Large intestine (tissue), 3 donors: ENCODE data around the gene DISP3. TPM values are rescaled to one million over a fixed set of nuclear protein-coding genes. Genes with fewer than 3 reads are reported as not detected.
"Not testable (repeated sequence)": the region's sequence is repeated elsewhere in the genome, so short reads cannot be mapped to it uniquely, and the experiment has no call there.

Experiments
- DNase-seq, 2 donors: peaks; one replicate each; pipeline versions ENCODE4 v3.0.0 to v3.0.0-alpha.2; 2013
- H3K27ac ChIP-seq: one replicate; pipeline ENCODE4 v1.5.1; 2013; ENCODE audit warnings: low read length
- H3K27me3 ChIP-seq: 2 replicates; pipeline ENCODE4 v1.6.1; 2013; ENCODE audit warnings: low read length; ENCODE audit not compliant: control insufficient read depth, insufficient read depth
- H3K36me3 ChIP-seq: 2 replicates; pipeline ENCODE4 v1.6.1; 2013; ENCODE audit warnings: low read length; ENCODE audit not compliant: control insufficient read depth, insufficient read depth
- H3K4me1 ChIP-seq: one replicate; pipeline ENCODE4 v1.6.1; 2013; ENCODE audit warnings: low read length; ENCODE audit not compliant: control insufficient read depth, insufficient read depth
- H3K4me3 ChIP-seq: one replicate; pipeline ENCODE4 v1.5.1; 2013; ENCODE audit warnings: low read length
- H3K9me3 ChIP-seq: one replicate; pipeline ENCODE4 v1.6.1; 2013; ENCODE audit warnings: mild to moderate bottlenecking, low read depth, low read length, moderate library complexity; ENCODE audit not compliant: control insufficient read depth
- WGBS: methylation state at CpG from one replicate; pipeline ENCODE4 v1.1.5; 2013; ENCODE audit warnings: low lambda C conversion rate; ENCODE audit not compliant: insufficient coverage; 5-methylcytosine and 5-hydroxymethylcytosine counted together
- polyA plus RNA-seq: library from polyadenylated mRNA; unstranded; fragments of 120-200 nt; gene quantifications from one replicate; pipeline ENCODE4 v1.2.1, GENCODE V29; 2013

The DISP3 gene
- polyA plus RNA-seq, 1 donor = 0.76 TPM

DNA sequence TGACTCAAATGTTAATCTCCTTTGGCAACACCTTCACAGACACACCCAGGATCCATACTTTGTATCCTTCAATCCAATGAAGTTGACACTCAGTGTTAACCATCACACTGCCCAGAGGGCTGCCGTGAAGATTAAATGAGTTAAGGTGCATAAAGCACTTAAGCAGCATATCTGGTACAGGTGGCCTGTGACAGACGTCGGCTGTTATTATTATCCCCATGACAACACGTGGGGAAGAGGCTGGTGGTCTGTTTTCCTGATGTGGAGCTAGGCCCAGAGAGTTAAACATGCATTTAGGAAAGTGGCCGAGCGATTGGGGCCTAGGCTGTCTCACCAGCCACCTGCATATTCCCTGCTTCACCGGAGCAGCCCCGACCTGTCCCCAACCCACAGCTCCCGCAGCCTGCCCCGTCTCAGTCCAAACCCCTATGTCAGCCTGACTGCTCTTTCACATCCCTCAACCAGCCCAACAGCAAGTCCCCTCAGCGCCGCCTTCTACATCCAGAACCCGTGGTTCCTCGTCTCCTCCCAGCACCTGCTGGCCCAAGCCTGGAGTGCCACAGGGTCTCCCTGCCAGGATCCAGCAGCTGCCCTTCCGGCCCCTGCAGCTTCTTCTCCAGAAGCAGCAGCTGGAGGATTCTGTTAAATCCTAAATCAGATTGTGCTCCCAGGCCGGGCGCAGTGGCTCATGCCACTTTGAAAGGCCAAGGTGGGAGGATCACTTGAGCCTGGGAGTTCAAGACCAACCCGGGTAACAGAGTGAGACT, 97.3 kb downstream of the DISP3 start:
- Histone ChIP-seq H3K4me3 (no peak overlapping the region), H3K4me1 (no peaks in the 10 kb centered on the region), H3K9me3 (no peaks in the 10 kb centered on the region), H3K27me3 (peaks cover 16% of the 10 kb centered on the region), H3K27ac (no peak overlapping the region), H3K36me3 (no peaks in the 10 kb centered on the region)
- WGBS = 66% methylated on average over 3 of the region's 18 CpGs
- DNase-seq = no peak

- no peak overlapping the region for H3K4me3 ChIP-seq
- no peak for DNase-seq
- H3K4me1 ChIP-seq = no peaks in the 10 kb centered on the region
- no peak overlapping the region for H3K27ac ChIP-seq
- H3K9me3 ChIP-seq = no peaks in the 10 kb centered on the region
- H3K27me3 ChIP-seq = peaks cover 16% of the 10 kb centered on the region
- H3K36me3 ChIP-seq = no peaks in the 10 kb centered on the region
- WGBS = 50% methylated on average over 2 of the region's 7 CpGs
Observed at GRCh38 chr1:11578004-11578403, 99.0 kb downstream of the DISP3 start.

DNA sequence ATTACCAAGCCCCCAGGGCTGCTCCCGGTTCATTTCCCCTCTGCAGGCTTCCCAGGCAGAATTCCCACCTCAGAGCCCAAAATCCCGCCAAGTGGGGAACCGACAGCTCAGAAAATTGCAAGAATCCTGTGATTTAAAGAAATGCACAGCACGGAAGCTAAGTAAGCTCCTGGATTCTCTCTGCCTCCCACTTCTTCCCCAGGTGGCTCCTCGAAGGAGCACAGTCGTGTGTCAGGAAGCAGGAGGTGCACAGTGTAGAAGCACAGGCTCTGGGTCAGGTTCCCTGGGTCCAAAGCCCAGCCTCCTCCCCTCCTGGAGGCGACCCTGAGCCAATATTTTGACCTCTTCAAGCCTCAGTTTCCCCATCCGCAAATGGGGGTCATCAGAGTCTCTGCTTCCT, 100.6 kb downstream of the DISP3 start:
- H3K4me3 ChIP-seq = no peak overlapping the region
- no peak overlapping the region for H3K27ac ChIP-seq
- H3K27me3 ChIP-seq = peaks cover 19% of the 10 kb centered on the region
- H3K9me3 ChIP-seq = no peaks in the 10 kb centered on the region
- H3K36me3 ChIP-seq = no peaks in the 10 kb centered on the region
- DNase-seq = no peak
- WGBS = no CpG with 5 or more reads among the region's 8 CpGs
- no peaks in the 10 kb centered on the region for H3K4me1 ChIP-seq

GRCh38 chr1:11580049-11580448, 101.1 kb downstream of the DISP3 start:
- not testable (repeated sequence) for DNase-seq, H3K36me3 ChIP-seq, H3K9me3 ChIP-seq, H3K4me1 ChIP-seq, H3K4me3 ChIP-seq, H3K27ac ChIP-seq
- no CpG with 5 or more reads among the region's 10 CpGs for WGBS
- H3K27me3 ChIP-seq = peaks cover 19% of the 10 kb centered on the region

DNA sequence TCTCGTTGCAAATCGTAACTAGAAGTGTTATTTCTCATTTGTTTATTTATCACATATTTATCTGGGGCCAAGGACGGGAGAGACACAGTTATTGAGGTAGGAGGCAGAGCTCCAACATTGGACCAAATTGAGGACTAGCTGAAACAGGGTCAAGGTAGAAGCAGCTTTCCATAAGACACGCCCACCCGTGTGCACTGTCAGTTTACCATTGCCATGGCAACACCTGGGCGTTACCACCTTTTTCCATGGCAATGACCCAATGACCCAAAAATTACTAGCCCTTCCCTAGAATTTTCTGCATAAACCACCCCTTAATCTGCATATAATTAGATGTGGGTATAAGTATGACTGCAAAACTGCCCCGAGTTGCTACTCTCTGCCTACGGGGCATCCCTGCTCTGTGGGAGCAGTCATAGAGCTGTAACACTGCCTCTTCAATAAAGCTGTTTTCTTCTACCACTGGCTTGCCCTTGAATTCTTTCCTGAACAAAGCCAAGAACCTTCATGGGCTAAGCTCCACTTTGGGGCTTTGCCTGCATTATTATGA, 102.6 kb downstream of the DISP3 start:
- H3K9me3 ChIP-seq = no peaks in the 10 kb centered on the region
- H3K36me3 ChIP-seq = no peaks in the 10 kb centered on the region
- no peak overlapping the region for H3K27ac ChIP-seq
- DNase-seq = no peak
- H3K4me3 ChIP-seq = no peak overlapping the region
- no peaks in the 10 kb centered on the region for H3K4me1 ChIP-seq
- no CpG with 5 or more reads among the region's 8 CpGs for WGBS
- peaks cover 19% of the 10 kb centered on the region for H3K27me3 ChIP-seq

GRCh38 chr1:11585389-11585788, 106.4 kb downstream of the DISP3 start:
- Histone ChIP-seq H3K4me1 (no peaks in the 10 kb centered on the region), H3K4me3 (no peak overlapping the region), H3K36me3 (no peaks in the 10 kb centered on the region), H3K9me3 (no peaks in the 10 kb centered on the region), H3K27me3 (peaks cover 10% of the 10 kb centered on the region), H3K27ac (no peak overlapping the region)
- no peak for DNase-seq
- WGBS = 67% methylated on average over 1 of the region's 11 CpGs

Other genes with a start within 250 kb of the DISP3 start
- 27.5 TPM for gene MTOR, start 216.6 kb upstream of the DISP3 start, polyA plus RNA-seq
- gene UBIAD1, start 206.0 kb upstream of the DISP3 start, polyA plus RNA-seq = 13.6 TPM
- 102 TPM for gene FBXO2, start 175.3 kb downstream of the DISP3 start, polyA plus RNA-seq
- gene FBXO44, start 175.7 kb downstream of the DISP3 start, polyA plus RNA-seq = 33.6 TPM
- 18.3 TPM for gene FBXO6, start 185.0 kb downstream of the DISP3 start, polyA plus RNA-seq
- 30.0 TPM for gene MAD2L2, start 202.0 kb downstream of the DISP3 start, polyA plus RNA-seq
- 0.42 TPM for gene DRAXIN, start 212.6 kb downstream of the DISP3 start, polyA plus RNA-seq